Measurements from ENCODE around the gene NAALADL2. TPM values are rescaled to one million over a fixed set of nuclear protein-coding genes. Genes with fewer than 3 reads are reported as not detected.
A peak's percentile ranks its signal among the peaks of the same experiment; 100 is the strongest.

Gene NAALADL2
- total RNA-seq, 4 donors from 2014 or later, result 3.8 to 20.3 (median 8.6) TPM

DNA sequence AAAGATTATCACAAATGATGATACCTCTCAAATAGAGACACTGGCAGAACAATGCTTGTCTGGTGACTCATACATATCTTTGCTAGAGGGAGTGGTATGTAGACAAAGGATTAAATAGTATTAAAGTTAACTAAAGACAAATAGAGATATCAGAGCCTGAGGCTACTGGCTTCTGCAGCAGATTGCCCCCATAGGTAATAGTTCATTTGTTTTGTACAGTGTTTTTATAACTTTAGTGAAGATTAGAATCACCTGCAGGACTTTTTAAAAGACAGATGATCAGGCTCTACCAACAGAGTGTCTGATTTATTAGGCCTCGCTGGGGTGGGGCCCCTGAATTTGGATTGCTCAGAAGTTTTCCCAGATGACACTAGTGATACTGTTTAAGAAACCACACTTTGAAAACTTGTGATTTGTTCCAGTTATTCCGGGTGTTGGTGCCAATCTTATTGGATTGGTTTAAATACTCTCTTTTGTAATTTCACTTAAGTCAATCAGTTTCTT lies 96.4 kb downstream of the NAALADL2 start:
- peaks cover 11 to 54% (median 35%) of the 10 kb centered on the region in 4 donors for H3K4me1 ChIP-seq
- H3K27ac ChIP-seq (replicated peaks in 1 of 4), result peak overlapping the region in 1 of 4 donors; percentile 1
- intact Hi-C loops (cut with DNase I), result no loop called here
- DNase-seq (ENCODE audit: extremely low spot score), result no peak
- H3K27me3 ChIP-seq, result no peaks in the 10 kb centered on the region
- no peak for TF ChIP-seq POLR2A (IDR thresholded peaks at IDR 0.05; ENCODE audit: low read depth)
- 63% methylated on average over 2 of the region's 2 CpGs for WGBS
- no peak overlapping the region for H3K4me3 ChIP-seq
- no peaks in the 10 kb centered on the region for H3K36me3 ChIP-seq
- H3K9me3 ChIP-seq, result no peaks in the 10 kb centered on the region

DNA sequence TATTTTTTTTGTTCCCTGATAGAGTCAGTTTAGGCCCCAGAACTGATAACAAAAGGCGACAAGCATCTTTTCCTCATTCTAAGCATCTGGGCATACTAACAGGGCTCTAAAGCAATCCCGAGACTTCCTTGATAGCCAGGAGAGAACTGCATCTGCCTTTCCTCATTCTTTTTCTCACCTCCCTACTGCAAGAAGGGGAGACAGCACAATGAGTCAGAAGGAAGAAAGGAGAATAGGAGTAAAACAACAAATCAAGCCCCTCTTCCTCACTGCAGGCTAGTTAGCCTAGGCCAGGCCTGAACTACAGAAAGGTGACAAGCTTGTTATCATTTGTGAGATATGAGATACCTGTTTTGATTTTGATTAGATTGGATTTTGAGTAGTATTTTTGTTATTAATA lies 97.9 kb downstream of the NAALADL2 start:
- intact Hi-C loops (cut with DNase I), result no loop called here
- 60% methylated on average over 2 of the region's 2 CpGs for WGBS
- H3K9me3 ChIP-seq, result no peaks in the 10 kb centered on the region
- no peaks in the 10 kb centered on the region for H3K36me3 ChIP-seq
- TF ChIP-seq POLR2A (IDR thresholded peaks at IDR 0.05; ENCODE audit: low read depth) (no peak), POLR2AphosphoS5 (IDR thresholded peaks at IDR 0.05) (no peak), EP300 (IDR thresholded peaks at IDR 0.05) (no peak)
- TF ChIP-seq, protein P1, sequence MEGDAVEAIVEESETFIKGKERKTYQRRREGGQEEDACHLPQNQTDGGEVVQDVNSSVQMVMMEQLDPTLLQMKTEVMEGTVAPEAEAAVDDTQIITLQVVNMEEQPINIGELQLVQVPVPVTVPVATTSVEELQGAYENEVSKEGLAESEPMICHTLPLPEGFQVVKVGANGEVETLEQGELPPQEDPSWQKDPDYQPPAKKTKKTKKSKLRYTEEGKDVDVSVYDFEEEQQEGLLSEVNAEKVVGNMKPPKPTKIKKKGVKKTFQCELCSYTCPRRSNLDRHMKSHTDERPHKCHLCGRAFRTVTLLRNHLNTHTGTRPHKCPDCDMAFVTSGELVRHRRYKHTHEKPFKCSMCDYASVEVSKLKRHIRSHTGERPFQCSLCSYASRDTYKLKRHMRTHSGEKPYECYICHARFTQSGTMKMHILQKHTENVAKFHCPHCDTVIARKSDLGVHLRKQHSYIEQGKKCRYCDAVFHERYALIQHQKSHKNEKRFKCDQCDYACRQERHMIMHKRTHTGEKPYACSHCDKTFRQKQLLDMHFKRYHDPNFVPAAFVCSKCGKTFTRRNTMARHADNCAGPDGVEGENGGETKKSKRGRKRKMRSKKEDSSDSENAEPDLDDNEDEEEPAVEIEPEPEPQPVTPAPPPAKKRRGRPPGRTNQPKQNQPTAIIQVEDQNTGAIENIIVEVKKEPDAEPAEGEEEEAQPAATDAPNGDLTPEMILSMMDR (IDR thresholded peaks at IDR 0.05), result no peak
- peaks cover 11 to 46% (median 31%) of the 10 kb centered on the region in 4 donors for H3K4me1 ChIP-seq
- no peaks in the 10 kb centered on the region for H3K27me3 ChIP-seq
- no peak overlapping the region for H3K4me3 ChIP-seq
- H3K27ac ChIP-seq (replicated peaks in 1 of 4), result peak overlapping the region; percentile 39 to 76 (median 64)
- DNase-seq (ENCODE audit: extremely low spot score), result no peak

DNA sequence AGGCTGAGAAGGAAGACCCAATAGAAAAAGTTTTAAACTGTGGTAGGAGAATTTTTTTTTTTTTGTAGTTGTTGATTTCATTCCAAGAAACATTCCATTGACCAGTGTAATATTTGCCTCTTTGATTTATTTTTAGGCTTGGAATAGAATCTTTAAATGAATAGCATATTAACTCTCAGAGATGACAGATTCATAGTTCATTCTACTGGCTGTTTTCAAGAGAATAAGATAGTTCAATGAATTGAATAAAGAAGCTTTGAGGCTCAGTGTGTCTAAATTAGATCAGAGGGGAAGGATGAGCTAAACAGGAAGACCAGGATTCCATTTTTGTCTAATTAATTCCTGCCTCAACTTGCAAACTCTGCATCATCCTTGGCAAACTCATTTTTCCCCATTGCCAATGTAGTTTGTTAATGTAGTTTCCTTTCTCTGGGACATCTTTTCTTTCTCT lies 98.4 kb downstream of the NAALADL2 start:
- intact Hi-C loops (cut with DNase I), result no loop called here
- TF ChIP-seq POLR2AphosphoS5 (IDR thresholded peaks at IDR 0.05) (no peak), POLR2A (IDR thresholded peaks at IDR 0.05; ENCODE audit: low read depth) (no peak), EP300 (IDR thresholded peaks at IDR 0.05) (no peak)
- TF ChIP-seq, protein P1 (IDR thresholded peaks at IDR 0.05), result no peak
- Histone ChIP-seq H3K27ac (replicated peaks in 1 of 4) (peak overlapping the region; percentile 39 to 76 (median 64)), H3K9me3 (no peaks in the 10 kb centered on the region), H3K36me3 (no peaks in the 10 kb centered on the region), H3K4me1 (peaks cover 11 to 46% (median 31%) of the 10 kb centered on the region in 4 donors), H3K4me3 (no peak overlapping the region), H3K27me3 (no peaks in the 10 kb centered on the region)
- DNase-seq (ENCODE audit: extremely low spot score), result no peak

DNA sequence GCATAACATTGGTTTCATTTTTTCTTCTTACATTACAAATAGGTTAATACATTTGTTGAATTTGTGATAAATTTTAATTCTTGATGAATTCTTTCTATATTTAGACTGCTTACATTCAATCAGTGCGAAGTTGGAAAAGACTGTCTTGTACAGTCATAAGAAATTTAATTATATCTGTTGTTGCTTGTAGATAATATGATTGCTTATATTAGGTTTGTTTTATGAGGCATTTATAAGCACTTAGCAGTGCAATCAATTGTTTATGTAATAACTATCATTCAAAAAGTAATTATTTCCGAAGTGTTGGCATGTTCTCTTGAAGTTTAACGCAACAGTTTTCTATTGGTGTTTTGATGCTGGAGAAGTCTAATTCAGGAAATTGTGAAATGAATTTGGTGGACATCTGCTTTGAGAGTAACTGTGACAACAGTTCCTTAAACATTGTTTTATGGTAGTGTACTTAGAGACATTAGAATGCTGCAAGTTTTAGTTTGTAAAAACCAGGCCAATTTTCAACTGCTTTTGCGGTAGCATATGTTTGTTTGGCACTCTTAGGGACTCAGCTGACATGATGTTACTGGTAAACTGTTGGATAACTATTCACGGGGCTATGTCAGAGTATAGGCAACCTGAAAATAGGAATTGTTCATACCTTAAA lies 99.7 kb downstream of the NAALADL2 start:
- H3K4me1 ChIP-seq, result peaks cover 11 to 46% (median 31%) of the 10 kb centered on the region in 4 donors
- intact Hi-C loops (cut with DNase I), result no loop called here
- H3K27me3 ChIP-seq, result no peaks in the 10 kb centered on the region
- no peak overlapping the region for H3K4me3 ChIP-seq
- no peaks in the 10 kb centered on the region for H3K9me3 ChIP-seq
- no peak for DNase-seq (ENCODE audit: extremely low spot score)
- H3K36me3 ChIP-seq, result no peaks in the 10 kb centered on the region
- TF ChIP-seq, protein P1 (IDR thresholded peaks at IDR 0.05), result no peak
- no peak for TF ChIP-seq POLR2AphosphoS5 (IDR thresholded peaks at IDR 0.05)
- no peak for TF ChIP-seq POLR2A (IDR thresholded peaks at IDR 0.05; ENCODE audit: low read depth)
- no peak for TF ChIP-seq EP300 (IDR thresholded peaks at IDR 0.05)
- WGBS, result 41% methylated on average over 5 of the region's 5 CpGs
- peak overlapping the region in 1 of 4 donors; percentile 67 for H3K27ac ChIP-seq (replicated peaks in 1 of 4)

DNA sequence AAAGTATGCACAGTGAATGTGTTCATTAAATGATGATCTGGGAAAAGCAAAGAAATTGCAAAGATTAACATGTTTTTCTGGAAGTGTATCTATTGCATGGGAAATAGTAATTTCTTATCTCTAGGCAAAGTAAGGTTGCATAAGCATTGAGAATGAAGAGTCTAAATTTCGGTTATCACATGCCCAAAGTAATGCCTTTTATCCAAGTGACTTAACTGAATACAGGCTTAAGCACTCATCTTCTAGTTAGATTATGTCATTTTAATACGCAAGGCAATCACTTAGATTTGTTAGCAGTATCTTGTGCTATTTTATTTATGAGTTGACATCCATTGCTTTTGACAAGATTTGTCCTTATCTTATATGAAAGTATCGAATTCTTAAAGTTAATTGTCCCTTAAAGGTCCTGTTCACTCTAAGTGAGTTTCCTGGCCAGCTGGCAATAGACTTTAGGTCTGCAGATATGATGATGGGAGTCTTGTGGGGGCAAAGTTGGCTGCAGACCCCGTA lies 100.5 kb downstream of the NAALADL2 start:
- TF ChIP-seq POLR2AphosphoS5 (IDR thresholded peaks at IDR 0.05) (no peak), EP300 (IDR thresholded peaks at IDR 0.05) (no peak), POLR2A (IDR thresholded peaks at IDR 0.05; ENCODE audit: low read depth) (no peak)
- TF ChIP-seq, protein P1 (IDR thresholded peaks at IDR 0.05), result no peak
- Histone ChIP-seq H3K36me3 (no peaks in the 10 kb centered on the region), H3K4me3 (no peak overlapping the region), H3K4me1 (peaks cover 11 to 46% (median 31%) of the 10 kb centered on the region in 4 donors), H3K9me3 (no peaks in the 10 kb centered on the region), H3K27ac (replicated peaks in 1 of 4) (no peak overlapping the region), H3K27me3 (no peaks in the 10 kb centered on the region)
- no peak for DNase-seq (ENCODE audit: extremely low spot score)
- intact Hi-C loops (cut with DNase I), result no loop called here
- WGBS, result 95% methylated on average over 4 of the region's 4 CpGs
